Testis (tissue), 3 donors: Measurements from ENCODE around the gene PRRC2A. TPM values are rescaled to one million over a fixed set of nuclear protein-coding genes. Genes with fewer than 3 reads are reported as not detected.

Source experiments
- DNase-seq: peaks from one replicate; pipeline ENCODE4 v3.0.0-alpha.2; 2019
- H3K27ac ChIP-seq, 2 donors: fragments of 200-600 bp; sonication (generic); one replicate each; pipeline ENCODE4 v1.5.1; 2019
- H3K27me3 ChIP-seq: fragments of 200-600 bp; sonication (generic); one replicate; pipeline ENCODE4 v1.5.1; 2019
- H3K36me3 ChIP-seq: fragments of 200-600 bp; sonication (generic); one replicate; pipeline ENCODE4 v1.5.1; 2017; ENCODE audit warnings: low read depth; ENCODE audit errors: missing control alignments
- H3K4me1 ChIP-seq: fragments of 200-600 bp; sonication (generic); one replicate; pipeline ENCODE4 v1.5.1; 2019
- H3K4me3 ChIP-seq, 2 donors: fragments of 200-600 bp; sonication (generic); one replicate each; pipeline ENCODE4 v1.5.1; 2017 to 2019
- H3K9me3 ChIP-seq: fragments of 200-600 bp; sonication (generic); one replicate; pipeline ENCODE4 v1.5.1; 2017
- POLR2A ChIP-seq: fragments of 450-650 bp; IDR thresholded peaks from one replicate; pipeline ENCODE4 v1.6.1; 2017; ENCODE audit warnings: antibody characterized with exemption, mild to moderate bottlenecking, moderate library complexity
- WGBS, 2 donors: methylation state at CpG; one replicate each; pipeline ENCODE4 v1.1.5; 2018; 5-methylcytosine and 5-hydroxymethylcytosine counted together
- intact Hi-C: fragments of 100-400 bp; cut with DNase I; formaldehyde crosslinking; loops from one replicate; pipeline ENCODE4 v1.15.1; 2023; ENCODE audit warnings: low total_unique reads
- polyA plus RNA-seq: library from polyadenylated mRNA; stranded (reverse); fragments of 350-450 nt; fragmentation: Illumina TruSeq; extraction: RNeasy Lipid Tissue Mini Kit (QIAGEN cat#74804); gene quantifications from one replicate; pipeline ENCODE4 v1.2.3, GENCODE V29; 2014; ENCODE audit warnings: low read depth, low replicate concordance; ENCODE audit not compliant: insufficient read depth
- total RNA-seq, 2 donors: library from RNA; depleted of rRNA; stranded (reverse); fragments of >200 nt; gene quantifications; one replicate each; pipeline ENCODE4 v1.2.3, GENCODE V29; 2016
- TF ChIP-seq, protein P1 (sequence below), 3 experiments: fragments of 450-650 bp in 2 of 3; fragments of 200-600 bp in 1 of 3; sonication (generic) in 1 of 3; IDR thresholded peaks; one replicate each; pipeline ENCODE4 v1.5.1; 2016 to 2019; ENCODE audit warnings: antibody characterized with exemption in 3 of 3, mild to moderate bottlenecking in 2 of 3, moderate library complexity in 1 of 3

PRRC2A gene
- total and polyA plus RNA-seq, 3 donors from 2014 or later, result 288 to 473 (median 301) TPM

GRCh38 chr6:31677955-31678354 is 57.4 kb downstream of the PRRC2A start:
- 70 to 79% methylated on average over 8 of the region's 8 CpGs for WGBS, 2 donors
- intact Hi-C loops, result no loop called here

DNA sequence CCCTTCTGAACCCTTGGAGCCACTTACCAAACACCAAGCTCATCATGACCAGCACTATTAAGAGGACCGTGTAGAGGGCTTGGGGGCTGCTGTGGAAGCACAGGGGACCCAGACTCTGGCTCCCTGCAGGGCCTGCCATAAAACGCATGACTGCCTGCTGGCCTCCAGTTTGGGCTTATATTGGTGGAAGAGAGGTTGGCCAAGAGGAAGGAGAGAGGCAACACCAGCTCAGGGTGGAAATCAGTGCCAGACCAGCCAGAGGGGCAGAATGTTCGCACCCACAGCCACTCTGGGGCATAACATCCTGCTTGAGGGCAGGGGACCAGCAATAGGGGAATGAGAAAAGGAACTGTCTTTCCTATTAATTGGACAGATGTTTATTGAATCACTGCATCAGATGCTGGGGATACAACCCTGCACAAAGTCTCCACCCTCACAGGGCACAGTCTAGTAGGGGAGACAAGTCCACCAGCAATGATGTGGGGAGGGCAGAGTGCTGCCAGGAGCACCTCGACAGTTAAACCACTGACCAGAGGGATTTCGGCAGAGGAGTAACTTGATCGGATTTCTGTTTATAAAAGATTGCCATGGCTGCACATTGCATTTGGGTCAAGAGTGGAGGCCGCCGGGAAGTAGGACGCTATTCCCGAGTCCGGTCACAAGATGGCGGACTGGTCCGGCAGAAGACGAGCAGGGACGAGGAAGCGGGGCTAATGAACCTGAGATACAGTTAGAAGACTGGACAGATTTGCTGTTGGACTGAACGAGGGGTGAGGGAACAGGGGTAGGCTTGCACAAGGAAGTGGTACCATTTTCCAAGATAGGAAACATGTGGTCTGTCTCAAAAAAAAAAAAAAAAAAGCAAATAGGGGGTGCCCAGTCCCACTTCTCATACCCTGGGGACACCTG is 60.0 kb downstream of the PRRC2A start, which contains the start of gene LY6G5C:
TSS of gene LY6G5C (minus strand) at position 842 of the 909 bp plus-strand sequence. CDS start at position 148, 694 bp downstream.
- H3K27ac ChIP-seq, result peak within 1 kb of the TSS in 1 of 2 donors; percentile 61
- H3K4me3 ChIP-seq, result peak within 1 kb of the TSS; percentile 47 to 62
- peaks cover 12% of the 10 kb centered on the region for H3K4me1 ChIP-seq
- TF ChIP-seq, protein P1, sequence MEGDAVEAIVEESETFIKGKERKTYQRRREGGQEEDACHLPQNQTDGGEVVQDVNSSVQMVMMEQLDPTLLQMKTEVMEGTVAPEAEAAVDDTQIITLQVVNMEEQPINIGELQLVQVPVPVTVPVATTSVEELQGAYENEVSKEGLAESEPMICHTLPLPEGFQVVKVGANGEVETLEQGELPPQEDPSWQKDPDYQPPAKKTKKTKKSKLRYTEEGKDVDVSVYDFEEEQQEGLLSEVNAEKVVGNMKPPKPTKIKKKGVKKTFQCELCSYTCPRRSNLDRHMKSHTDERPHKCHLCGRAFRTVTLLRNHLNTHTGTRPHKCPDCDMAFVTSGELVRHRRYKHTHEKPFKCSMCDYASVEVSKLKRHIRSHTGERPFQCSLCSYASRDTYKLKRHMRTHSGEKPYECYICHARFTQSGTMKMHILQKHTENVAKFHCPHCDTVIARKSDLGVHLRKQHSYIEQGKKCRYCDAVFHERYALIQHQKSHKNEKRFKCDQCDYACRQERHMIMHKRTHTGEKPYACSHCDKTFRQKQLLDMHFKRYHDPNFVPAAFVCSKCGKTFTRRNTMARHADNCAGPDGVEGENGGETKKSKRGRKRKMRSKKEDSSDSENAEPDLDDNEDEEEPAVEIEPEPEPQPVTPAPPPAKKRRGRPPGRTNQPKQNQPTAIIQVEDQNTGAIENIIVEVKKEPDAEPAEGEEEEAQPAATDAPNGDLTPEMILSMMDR (IDR thresholded peaks at IDR 0.05), result peak; percentile 47 to 59 (median 58)
- no peak for TF ChIP-seq POLR2A
- peak; percentile 90 for DNase-seq
- intact Hi-C loops, result loop anchor here (5.0 kb wide), 1 partner anchor 152 kb away; no protein-coding TSS in a partner anchor
- no peaks in the 10 kb centered on the region for H3K9me3 ChIP-seq
- no peaks in the 10 kb centered on the region for H3K36me3 ChIP-seq
- WGBS, 2 donors, result 10 to 11% methylated on average over 17 of the region's 17 CpGs
- no peaks in the 10 kb centered on the region for H3K27me3 ChIP-seq

More at GRCh38 chr6:31677955-31678354, 57.4 kb downstream of the PRRC2A start:
- Histone ChIP-seq H3K9me3 (no peaks in the 10 kb centered on the region), H3K27ac (no peak overlapping the region), H3K36me3 (no peaks in the 10 kb centered on the region), H3K27me3 (no peaks in the 10 kb centered on the region), H3K4me1 (peaks cover 12% of the 10 kb centered on the region), H3K4me3 (no peak overlapping the region)
- TF ChIP-seq, protein P1 (IDR thresholded peaks at IDR 0.05), result no peak
- TF ChIP-seq POLR2A, result no peak
- no peak for DNase-seq

DNA sequence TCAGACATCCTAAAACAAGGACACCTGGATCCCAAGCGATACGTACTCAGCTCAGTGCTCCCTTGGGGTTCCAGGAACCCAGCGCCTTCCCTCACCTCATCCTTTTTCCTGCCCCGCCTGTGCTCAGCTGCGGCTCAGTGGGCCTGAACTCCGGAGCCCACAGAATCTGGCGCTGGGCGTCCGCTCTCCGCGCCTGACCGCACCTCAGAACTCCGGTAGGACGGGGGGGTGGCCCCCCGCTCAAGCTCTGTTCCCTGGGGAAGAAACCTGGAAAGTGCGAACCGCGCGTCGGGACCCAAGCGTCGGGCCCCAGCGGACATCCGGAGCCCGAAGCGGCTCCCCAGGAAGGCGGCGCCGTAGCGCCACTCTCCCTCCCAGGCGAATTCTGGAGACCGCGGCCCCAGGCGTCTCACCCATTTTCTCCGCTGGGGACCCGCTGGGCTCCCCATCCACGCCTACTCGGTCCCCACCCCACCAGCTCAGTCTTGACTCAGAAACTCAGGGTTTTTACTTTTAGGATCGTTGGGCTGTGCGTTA is 60.7 kb downstream of the PRRC2A start:
- no peaks in the 10 kb centered on the region for H3K9me3 ChIP-seq
- no peaks in the 10 kb centered on the region for H3K36me3 ChIP-seq
- no peak for TF ChIP-seq POLR2A
- TF ChIP-seq, protein P1 (IDR thresholded peaks at IDR 0.05), result no peak
- intact Hi-C loops, result loop anchor here (5.0 kb wide), 1 partner anchor 151 kb away; no protein-coding TSS in a partner anchor
- H3K27me3 ChIP-seq, result no peaks in the 10 kb centered on the region
- peaks cover 12% of the 10 kb centered on the region for H3K4me1 ChIP-seq
- DNase-seq, result peak; percentile 43
- H3K27ac ChIP-seq, result peak overlapping the region in 1 of 2 donors; percentile 61
- WGBS, 2 donors, result 0 to 1% methylated on average over 14 to 40 of the region's 40 CpGs
- peak overlapping the region; percentile 47 to 62 for H3K4me3 ChIP-seq

DNA sequence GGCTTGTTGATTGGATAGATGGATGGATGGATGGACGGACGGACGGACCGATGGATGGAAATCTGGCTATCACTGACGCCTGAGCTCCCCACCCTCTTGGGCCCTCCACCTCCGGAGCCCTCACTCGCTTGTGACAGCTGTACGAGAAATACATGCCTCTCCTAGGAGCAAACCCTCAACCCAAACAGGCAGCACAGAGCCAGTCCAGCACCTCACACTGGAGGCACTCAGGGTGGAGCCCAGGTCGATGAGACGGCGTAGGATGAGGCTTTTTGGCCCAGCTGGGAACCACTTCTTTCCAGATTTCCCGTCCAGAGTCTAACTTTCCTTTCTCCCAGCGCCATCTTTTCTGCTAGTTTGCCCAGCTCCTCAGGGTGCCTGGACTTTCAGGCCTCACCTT is 63.1 kb downstream of the PRRC2A start:
- Histone ChIP-seq H3K9me3 (no peaks in the 10 kb centered on the region), H3K27me3 (no peaks in the 10 kb centered on the region), H3K4me1 (peaks cover 12% of the 10 kb centered on the region), H3K36me3 (no peaks in the 10 kb centered on the region), H3K27ac (no peak overlapping the region), H3K4me3 (peak overlapping the region; percentile 4 to 51)
- no peak for DNase-seq
- TF ChIP-seq POLR2A, result no peak
- TF ChIP-seq, protein P1 (IDR thresholded peaks at IDR 0.05), result no peak
- WGBS, 2 donors, result 53 to 66% methylated on average over 11 to 13 of the region's 13 CpGs
- intact Hi-C loops, result loop anchor here (5.0 kb wide), 1 partner anchor 149 kb away; no protein-coding TSS in a partner anchor
